Cerebellar cortex (tissue), 1 donor: ENCODE measurements around the gene PTGER3.

Experiments used
- DNase-seq: peaks from one replicate; pipeline ENCODE4 v3.0.0-alpha.2; 2015; ENCODE audit warnings: low spot score

The PTGER3 gene

DNA sequence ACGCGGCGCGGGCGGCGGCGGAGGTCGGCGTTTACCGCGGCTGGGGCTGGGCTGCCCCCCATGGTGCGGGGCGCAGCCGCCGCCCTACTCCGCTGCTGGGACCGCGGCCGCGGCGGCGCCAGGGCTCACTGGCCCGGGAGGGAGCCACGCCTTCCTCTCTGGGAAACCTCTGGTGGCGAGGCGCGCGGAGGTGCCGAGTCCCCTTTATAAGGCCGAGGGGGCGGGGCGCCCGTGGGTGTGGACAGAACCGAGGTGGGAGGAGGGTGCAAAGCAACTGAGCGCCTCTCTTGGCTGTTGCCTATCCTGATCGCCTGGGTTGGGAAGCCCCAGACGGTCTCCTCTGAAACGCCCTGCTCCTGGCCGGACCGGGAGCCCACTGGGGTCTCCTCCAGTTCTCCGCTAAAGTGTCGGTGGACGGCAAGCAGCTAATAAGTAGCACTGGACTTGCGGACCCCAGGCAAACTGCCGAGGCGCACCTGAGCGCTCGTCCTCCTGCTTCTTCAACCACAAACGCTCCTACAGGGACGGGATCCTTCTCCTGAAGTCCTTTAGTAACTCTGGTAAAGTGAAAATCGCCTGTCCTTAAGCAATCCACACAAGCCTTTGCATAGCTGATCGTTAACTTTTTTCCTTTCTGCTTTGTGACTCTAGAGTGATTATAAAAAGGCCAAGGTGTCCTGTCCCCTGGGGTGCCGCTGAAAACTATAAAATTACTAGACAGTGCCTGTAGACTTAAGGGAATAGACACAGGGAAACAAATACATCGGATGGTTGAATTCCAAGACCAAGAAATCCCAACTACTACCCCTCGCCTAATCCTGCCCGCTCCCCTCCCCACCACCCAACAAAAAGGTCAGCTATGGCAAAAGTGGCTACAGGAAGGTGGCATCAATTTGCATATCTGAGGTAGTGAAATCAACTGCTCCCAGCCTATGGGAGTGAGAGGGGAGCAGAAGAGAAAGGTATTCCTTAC, at the start of gene PTGER3:
Gene PTGER3, minus strand, starts transcription at position 182 of the 973 bp plus-strand sequence. CDS start 239 bp downstream, outside the sequence.
- DNase-seq = no peak

DNA sequence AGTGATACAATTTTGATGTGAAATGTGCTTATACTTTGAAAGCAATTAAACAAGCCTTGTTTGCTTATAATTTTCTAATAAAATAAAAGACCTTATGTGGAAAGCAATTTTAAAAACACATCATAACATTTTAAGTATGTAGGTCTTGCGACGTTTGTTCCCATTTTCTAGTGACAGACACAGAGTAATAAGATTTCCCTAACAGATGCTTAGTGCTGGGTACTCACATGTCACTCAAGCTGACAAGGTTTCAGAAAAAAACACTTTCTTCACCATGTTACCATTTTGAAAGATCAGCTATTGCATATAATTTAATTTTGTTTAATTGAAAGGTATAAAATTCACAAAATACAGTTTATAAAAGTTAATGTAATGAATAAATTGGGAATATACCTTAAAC, 47.3 kb upstream of the PTGER3 start:
- DNase-seq = no peak

DNA sequence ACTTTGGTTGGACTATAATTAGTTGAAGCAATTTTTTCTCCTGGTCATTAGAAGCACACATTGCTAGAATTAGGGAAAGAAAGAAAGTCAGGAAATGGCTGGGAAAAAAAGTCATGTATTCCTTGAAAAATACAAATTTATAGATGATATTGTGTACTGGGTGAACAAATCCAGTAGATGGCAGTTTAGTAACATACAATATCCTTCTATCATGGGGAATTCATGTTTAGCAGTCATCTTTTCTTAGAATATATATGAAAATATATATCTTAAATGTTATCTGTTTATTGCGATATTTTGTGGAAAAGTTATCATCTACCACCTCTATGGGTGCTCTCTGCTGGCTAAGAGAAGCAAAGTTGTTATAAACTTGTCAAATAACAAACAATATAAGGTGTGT, 46.3 kb upstream of the PTGER3 start:
- peak; percentile 43 for DNase-seq

DNA sequence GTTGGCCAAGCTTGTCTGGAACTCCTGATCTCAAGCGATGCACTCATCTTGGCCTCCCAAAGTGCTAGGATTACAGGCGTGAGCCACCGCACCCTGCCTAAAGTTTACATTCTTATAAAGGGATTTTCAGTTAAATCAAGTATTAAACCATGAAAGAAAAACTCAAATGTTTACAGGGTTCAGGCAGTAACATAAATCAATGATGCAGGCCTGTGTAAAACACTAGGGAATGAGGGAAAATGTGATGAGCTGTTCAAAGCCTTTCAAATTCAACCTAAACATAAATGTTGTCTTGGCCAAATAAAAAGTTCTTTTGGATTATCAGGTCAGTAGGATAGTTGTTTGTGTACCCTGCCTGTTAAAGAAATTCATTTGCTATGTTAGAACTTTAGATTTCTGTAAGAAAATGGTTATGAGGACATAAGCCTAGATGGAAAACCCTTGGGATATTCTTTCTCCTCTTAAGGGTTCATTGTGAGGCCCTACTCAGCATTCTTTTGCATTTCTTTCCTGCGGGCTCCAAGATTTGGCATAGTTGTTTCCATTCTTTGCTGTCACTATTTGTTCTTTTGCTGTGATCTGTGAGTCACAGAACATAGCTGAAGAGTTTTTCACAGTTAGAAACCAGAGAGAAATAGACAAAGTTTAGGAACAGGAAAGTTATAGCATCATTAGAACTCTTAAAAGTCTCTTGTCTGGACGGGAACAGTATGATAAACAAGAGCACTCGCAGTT, 42.1 kb upstream of the PTGER3 start:
- DNase-seq = no peak

DNA sequence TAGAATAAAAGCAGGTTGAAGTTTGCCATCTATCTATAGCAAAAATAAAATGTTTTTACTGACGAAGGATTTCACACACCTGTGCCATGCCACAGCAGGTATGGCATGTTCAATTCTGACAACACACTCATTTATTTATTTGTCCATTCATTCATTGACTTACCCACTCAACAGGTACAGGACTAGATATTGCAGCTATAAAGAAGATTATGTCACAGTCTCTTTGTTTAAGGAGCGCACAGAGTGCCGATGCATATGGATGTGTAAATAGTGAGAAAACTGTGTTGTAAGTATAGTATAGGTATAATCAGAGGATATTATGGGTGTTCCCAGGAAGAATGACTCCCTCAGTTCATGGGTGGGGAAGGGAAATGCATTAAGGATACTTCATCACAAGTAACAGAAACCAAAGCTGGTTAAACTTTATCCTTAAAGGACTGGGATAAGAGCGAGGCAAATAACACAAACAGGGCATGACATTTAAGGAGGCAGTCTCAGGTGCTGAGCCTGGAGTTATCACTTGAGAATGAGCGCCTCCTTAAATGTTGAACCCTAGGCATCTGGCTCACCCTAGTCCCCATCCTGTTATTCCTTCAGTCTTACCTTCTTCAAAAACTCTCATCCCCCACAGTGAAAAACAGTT, 41.1 kb upstream of the PTGER3 start:
- no peak for DNase-seq

DNA sequence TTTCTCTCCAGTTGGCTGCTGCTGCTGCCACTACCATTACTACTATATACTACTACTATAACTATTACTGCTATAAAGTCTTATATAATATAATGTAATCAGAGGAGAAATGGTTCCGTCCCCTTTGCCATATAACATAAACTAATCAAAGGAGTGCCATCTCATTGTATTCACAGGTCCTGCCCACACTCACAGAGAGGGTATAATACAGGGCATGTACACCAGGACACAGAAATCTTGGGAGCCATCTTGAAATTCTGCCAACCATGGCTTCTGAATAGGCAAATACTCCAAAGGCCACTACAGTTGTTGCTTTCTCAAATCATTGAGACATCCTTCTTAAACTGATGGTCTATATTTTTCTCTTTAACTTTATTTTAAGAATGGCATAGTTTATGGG, 40.1 kb upstream of the PTGER3 start:
- no peak for DNase-seq

DNA sequence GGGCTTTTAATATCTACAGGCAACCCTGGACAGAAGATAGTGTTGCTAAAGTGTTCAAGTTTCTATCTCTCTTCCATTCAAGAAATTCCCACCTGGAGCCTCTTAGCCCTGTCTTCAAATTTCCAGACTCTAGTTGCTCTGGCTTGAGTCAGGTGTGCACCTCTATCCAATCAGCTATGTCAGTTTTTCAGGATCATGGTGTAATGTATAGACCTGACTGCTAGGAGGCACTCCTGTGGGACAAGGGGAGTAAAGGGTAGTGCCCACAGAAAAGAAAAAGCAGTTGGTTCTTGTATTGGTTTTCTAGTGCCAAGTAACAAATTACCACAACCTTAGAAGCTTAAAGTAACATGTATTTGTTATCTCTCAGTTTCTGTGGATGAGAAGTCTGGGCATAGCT, 39.4 kb upstream of the PTGER3 start:
- DNase-seq = no peak

DNA sequence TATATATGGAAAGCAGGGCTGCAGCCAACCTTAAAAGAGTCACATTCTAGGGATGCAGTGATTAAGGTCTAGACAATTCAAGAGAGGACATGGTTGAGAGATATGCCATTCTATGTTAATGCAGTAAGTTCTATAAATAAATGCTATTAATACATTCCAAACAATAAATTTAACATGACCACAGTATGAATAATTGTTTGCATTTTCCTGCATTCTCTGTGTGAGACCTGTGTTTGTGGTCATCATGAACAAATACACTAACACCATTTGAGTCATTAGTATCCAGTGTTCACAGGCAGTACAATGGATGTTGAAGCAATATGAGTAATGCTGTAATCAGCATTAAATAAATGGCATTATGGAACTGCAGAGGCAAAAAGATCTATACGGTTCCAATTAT, 38.7 kb upstream of the PTGER3 start:
- DNase-seq = no peak

DNA sequence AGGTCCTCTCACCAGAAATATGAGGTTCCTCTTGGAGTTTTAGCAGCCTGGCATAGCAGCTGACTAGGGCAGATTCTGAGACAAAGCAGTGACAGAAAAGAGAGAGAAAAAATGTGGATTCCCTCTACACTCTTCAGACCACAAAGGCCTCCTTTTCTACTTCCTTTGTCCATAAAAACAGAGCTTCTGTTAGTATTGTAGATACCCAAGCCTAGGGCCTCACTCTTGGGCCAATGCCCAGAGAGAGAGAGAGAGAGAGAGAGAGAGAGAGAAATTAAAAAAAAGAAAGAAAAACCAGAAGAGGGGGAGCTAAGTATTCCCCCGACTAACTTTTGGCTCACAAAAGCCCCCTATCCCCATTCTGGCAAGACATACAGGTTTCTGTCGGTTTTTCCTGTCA, 35.7 kb upstream of the PTGER3 start:
- no peak for DNase-seq

DNA sequence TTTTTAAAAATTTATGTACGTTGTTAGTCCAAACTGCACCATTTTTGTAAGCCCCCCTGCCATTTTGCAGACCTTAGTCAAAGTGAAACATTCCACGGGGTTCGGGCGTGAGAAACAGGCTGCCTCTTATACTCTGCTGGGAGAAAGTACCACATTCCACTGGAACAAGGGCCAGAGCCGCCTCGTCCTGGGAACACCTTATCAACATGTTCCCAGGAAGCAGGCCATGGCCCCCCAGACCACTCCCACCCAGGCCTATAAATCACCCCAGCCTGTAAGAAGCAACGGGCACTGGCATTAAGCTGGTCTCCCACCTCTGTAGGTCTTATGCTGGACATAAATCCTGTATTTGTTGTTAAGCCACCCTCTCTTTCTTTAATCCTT, 34.1 kb upstream of the PTGER3 start:
- no peak for DNase-seq

DNA sequence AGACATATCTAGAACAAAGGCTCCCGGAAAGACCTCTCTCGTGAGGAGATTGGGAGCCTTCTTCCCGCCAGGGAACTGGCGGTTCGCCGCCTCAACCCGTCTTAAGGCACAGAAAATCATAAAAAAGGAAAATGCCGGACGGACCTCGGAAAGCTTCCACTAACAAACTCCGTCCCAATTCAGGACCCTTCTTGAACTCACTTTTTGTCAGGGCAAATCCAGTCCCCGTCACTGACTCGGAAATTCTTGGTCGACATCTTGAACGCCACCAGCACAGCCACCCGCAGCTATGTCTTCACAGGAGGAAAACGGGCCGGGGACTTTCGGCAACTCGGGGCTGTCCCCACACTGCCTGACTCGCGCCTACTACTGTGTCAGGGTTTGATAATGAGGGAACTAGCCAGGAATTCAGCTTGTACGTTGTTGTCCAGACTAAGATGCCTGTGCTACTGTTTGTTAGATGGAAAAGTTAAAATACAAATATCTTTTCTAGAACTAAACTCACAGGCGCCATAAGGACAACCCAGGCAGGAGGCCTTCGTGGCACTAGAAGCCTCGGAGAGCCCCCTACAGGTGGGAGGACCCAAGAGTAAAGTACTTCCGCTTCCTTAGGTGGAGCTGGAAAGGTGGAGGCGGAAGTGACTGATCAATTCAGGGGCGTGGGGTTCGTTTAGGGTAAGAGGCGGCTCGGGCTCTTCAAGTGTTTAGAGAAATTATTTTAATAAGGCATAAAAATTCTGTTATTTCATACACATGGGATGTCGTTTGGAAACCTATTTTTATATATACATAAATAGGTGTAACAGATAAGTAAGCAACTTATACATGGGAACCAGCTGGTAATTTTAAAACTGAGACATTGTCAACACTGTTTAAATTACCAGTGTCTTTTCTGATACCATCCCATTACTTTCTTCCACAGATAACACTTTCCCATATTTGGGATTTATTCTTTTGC, 33.4 kb upstream of the PTGER3 start, which contains the start of gene ZRANB2:
Gene ZRANB2, minus strand, starts transcription at position 297 of the 958 bp plus-strand sequence. Its CDS starts 40 bp downstream, at position 257.
- DNase-seq = peak; percentile 97

DNA sequence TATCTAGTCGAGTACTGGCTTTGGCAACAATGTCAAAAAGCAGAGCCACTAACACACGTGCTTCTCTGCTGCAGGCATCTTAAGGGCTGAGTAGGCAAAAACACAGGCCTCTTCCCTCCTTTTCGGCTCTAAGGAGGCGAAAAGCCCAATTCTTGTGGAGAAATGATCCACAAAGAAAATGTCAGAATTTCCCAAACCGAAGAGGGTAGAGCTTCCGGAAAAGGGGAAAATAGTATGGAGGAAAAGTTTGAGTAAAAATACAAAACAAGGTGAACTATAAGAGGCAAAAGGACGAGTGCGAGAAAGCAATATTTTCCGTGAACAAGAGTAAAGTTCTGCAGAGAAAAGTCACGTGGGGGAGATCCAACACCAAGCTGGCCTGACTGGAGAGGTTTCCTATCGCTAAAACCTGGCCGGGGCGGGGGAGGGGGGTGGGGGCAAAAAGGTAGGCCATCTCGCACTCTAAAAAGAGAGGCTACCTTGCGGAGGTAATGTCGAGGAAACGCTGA, 32.7 kb upstream of the PTGER3 start:
- DNase-seq = peak; percentile 36

DNA sequence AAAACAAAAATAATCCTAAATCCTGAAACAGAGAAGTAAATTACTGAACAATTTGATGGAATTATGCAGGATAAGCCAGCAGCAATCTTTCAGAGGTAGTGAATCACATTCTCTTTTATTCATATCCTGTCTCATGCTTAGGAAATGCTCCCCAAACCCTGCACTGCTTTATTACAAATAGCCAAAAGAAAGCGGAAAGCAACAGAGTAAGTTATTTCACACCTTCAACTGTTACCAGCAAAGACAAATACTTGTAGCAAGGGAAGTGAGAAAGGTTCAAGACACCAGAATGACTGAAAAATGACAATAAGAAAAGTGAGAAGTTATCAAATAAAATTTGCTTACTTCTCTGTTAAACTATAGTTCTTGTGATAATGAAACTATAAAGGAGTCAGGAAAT, 27.1 kb upstream of the PTGER3 start:
- no peak for DNase-seq

DNA sequence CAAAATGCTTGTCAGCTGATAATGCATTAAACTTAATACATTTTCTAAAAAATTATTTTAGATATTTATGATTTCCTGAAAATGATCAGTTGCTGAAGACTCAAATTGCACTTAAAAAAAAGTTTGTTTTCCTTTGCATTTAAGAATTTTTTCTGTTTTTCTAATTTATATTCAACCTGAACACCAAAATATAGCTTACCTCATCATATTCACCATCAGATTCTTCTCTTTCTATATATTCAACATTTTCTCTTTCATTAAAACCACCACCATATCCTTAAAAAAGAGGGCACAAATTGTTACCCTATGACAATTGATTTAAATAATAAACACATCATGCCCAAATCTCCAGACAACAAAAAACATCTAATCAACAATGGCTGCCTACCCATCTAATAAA, 24.7 kb upstream of the PTGER3 start:
- no peak for DNase-seq

DNA sequence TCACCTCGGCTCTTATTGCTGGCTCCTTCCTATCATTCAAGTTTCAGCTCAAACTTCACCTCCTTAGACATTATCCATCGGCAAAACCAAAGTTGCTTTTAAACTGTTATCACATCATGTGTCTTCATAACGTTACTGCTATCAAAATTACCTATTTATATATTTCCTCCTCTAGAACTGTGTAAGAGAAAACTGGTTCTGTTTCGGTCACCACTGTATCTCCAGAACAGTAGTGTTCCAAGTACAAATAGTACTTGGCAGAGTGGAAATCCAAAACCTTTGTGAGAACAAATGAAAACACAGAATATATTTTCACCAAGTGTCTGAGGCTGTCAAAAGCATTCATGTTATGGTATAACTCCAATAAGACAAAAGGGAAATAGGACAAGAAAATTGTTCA, 24.1 kb upstream of the PTGER3 start:
- no peak for DNase-seq

DNA sequence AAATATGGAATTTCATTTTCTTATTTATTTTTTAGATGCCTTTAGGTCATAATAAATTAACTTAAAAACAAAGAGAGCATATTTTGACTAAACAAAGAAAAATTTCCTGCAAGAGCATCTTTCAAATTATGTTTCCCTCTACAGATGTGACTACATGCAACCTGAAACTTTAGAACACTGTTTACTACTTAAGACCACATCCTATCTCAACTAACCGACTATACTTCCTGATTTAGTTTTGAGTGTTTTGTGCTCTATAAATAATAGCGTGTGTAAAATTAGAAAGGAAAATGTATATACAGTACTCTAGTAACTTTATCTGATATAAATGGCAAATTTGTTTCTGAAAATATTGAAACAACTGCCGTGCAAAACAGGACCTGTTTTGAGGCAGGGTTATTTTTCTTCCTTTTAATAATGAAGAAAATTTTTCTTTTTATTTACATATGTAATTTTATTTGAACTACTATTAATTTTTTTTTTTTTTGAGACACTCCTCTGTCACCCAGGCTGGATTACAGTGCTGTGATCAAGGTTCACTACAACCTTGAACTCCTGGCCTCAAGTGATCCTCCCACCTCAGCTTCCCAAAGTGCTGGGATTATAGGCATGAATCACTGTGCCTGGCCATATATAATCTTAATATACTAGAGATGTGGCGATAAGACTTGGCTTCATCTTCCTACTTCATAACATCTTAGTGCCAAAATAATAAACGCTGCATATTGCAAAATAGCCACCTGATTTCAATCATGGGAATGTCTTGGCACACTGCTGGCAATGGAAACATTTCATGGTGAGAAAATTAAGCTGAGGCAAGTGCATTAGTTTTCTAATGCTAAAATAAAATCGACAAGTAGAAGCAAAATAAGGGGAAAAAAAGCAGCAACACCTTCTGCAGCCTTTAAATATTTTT, 21.0 kb upstream of the PTGER3 start:
- no peak for DNase-seq

DNA sequence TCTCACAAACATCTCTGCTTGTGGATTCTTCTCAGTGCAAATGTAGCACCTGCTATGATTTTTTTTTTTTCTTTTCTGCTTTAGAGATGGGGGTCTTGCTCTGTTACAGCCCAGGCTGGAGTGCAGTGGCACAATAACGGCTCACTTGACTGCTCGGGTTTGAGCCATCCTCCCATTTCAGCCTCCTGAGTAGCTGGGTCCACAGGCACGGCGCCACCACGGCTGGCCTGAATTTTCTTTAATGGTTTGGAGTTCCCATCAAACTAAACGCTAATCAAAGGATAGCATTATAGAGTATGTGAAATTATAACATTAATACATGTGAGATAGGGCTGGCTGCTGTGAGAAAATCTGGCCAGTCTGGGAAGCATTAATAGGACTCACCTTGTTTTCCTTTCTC, 7.2 kb upstream of the PTGER3 start:
- no peak for DNase-seq

DNA sequence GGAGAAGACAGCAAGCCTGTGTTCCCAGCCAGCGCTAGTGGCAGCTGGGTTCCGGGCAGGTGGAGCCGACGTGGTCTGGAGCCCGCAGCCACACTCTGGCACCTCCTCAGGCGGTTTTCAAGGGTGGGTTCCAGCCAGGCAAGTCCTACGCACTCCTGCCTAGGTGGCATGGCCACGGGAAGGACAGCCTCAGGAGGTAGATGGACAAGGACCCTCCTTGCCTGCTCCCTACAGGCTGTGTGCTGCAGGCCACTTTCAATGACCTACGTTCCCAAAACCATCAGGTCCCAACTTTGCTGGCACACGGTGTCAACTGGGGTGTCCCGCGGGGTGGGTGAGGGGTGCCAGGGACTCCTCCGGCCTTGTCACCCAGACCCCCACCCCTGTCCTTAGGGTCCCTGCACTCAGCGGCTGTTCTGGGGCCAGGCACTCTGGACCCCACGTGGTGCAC, 6.7 kb upstream of the PTGER3 start:
- no peak for DNase-seq

DNA sequence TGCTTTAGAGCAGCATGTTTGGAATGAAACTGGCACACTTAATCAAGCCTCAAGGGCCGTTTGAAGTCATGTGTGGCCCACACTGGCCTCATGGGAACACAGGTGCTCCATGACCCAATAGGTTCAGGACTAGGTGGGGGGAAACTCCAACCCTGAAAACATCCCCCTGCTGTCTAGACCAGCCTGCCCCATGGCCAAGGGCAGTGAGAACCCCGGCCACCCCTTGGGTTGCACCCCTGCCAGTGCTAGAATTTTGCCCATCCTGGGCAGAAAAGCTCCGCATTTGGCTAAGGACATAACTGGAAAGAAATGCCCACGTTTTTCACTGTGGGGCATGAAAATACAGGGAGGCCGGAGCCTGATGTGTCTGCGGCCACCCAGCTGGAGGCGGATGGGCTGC, 6.1 kb upstream of the PTGER3 start:
- DNase-seq = no peak

DNA sequence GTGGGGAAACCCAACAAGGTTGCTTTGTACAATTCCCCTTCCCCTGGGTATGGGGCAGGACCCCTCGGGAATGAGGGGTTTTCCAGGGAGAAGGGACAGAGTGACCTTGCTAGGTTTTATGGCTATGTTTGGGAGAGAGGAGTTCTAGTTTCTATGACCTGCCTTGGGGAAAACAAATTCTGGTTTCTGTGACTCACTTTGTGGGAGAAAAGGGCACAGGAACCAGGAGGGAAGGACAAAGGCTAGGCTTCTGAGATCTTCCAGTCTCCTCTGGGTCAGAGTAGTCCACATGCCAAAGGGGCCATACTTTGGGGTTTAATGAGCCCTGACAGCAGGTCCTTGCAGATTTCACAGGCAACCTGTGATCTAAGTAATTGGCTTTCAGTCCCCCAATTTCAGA, 5.5 kb upstream of the PTGER3 start:
- no peak for DNase-seq
